GM12878 (cell line): ENCODE measurements around the gene FAM110A. TPM values are rescaled to one million over a fixed set of nuclear protein-coding genes. Genes with fewer than 3 reads are reported as not detected.
"Not testable (repeated sequence)": the region's sequence is repeated elsewhere in the genome, so short reads cannot be mapped to it uniquely, and the experiment has no call there.

Experiments
- ATAC-seq: fragments of 200-7000 bp; cut with Tn5 transposase; 3 replicates; pipeline ENCODE4 v1.9.1; 2020; ENCODE audit warnings: mild to moderate bottlenecking, moderate library complexity
- BruUV-seq: library from RNA; stranded (reverse); fragments of 400-500 nt; replicated peaks from 2 replicates; lab custom pipeline; 2021; lab: Mats Ljungman, UMichigan
- CTCF ChIA-PET: fragments of 300-600 bp; sonication (Branson Sonifier 250); formaldehyde crosslinking; extraction: SDS; loops from one replicate; lab custom pipeline; 2021; ENCODE audit warnings: inconsistent platforms; lab: Yijun Ruan, JAX
- POLR2A ChIA-PET: fragments of 350-600 bp; formaldehyde crosslinking; extraction: SDS; loops from one replicate; lab custom pipeline; 2021; ENCODE audit warnings: inconsistent platforms; lab: Charles Lee
- RAD21 ChIA-PET: fragments of 300-600 bp; sonication (Branson Sonifier 250); formaldehyde crosslinking; loops from one replicate; lab custom pipeline; 2023; ENCODE audit warnings: antibody characterized with exemption; ENCODE audit not compliant: unreplicated experiment; lab: Charles Lee
- SMC1A ChIA-PET: fragments of 300-600 bp; sonication (Branson Sonifier 250); formaldehyde crosslinking; loops from one replicate; lab custom pipeline; 2023; ENCODE audit not compliant: unreplicated experiment, uncharacterized antibody; lab: Charles Lee
- DNase-seq: peaks from one replicate; pipeline ENCODE4 v3.0.0-alpha.2; 2011; ENCODE audit warnings: low read depth, low spot score
- FAIRE-seq: peaks from 3 replicates; lab custom pipeline; 2011; peaks lifted over from hg19 to GRCh38; lab: Jason Lieb, UNC
- H2AFZ ChIP-seq: 2 replicates; pipeline ENCODE4 v1.6.0; 2011; ENCODE audit warnings: low read depth, low read length, control low read depth; ENCODE audit not compliant: control insufficient read depth
- H3K27ac ChIP-seq: 2 replicates; pipeline ENCODE4 v1.5.1; 2011; ENCODE audit warnings: control low read depth; ENCODE audit not compliant: control insufficient read depth, insufficient read depth
- H3K27me3 ChIP-seq, 2 experiments: replicated peaks in 1 of 2; 2 replicates each; pipeline versions ENCODE4 v1.6.0 to v1.6.1; 2011; ENCODE audit warnings: low read length in 1 of 2; ENCODE audit not compliant: control insufficient read depth in 2 of 2, insufficient read depth in 2 of 2
- H3K36me3 ChIP-seq, 2 experiments: 2 replicates each; pipeline ENCODE4 v1.5.1; 2011; ENCODE audit warnings: low read length in 1 of 2; ENCODE audit not compliant: control insufficient read depth in 2 of 2, insufficient read depth in 2 of 2
- H3K4me1 ChIP-seq: 2 replicates; pipeline ENCODE4 v1.6.1; 2011; ENCODE audit warnings: mild to moderate bottlenecking, low read length, moderate library complexity, mixed read lengths; ENCODE audit not compliant: control insufficient read depth, insufficient read depth
- H3K4me2 ChIP-seq: 2 replicates; pipeline ENCODE4 v1.6.0; 2011; ENCODE audit warnings: control low read depth; ENCODE audit not compliant: control insufficient read depth, insufficient read depth
- H3K4me3 ChIP-seq: fragments of 200-600 bp; sonication (generic); 2 replicates; pipeline ENCODE4 v1.5.1; 2016
- H3K79me2 ChIP-seq: 2 replicates; pipeline ENCODE4 v1.6.0; 2011; ENCODE audit warnings: low read length; ENCODE audit not compliant: control insufficient read depth, insufficient read depth
- H3K9ac ChIP-seq: 2 replicates; pipeline ENCODE4 v1.8.0; 2011; ENCODE audit warnings: low read length, control low read depth, mixed read lengths; ENCODE audit not compliant: control insufficient read depth, insufficient read depth
- H3K9me3 ChIP-seq: replicated peaks from 3 replicates; pipeline ENCODE4 v1.5.1; 2011; ENCODE audit warnings: mild to moderate bottlenecking, low read length; ENCODE audit not compliant: control insufficient read depth, insufficient read depth
- H4K20me1 ChIP-seq: 2 replicates; pipeline ENCODE4 v1.6.0; 2011; ENCODE audit not compliant: control insufficient read depth, insufficient read depth
- CBX5 ChIP-seq: sonication (generic); IDR thresholded peaks from 2 replicates; pipeline ENCODE4 v1.6.1; 2016; ENCODE audit warnings: low read depth, moderate library complexity, mild to moderate bottlenecking, inconsistent platforms
- CHD1 ChIP-seq: IDR thresholded peaks from 2 replicates; pipeline ENCODE4 v1.6.1; 2012; ENCODE audit warnings: low read depth, low read length, improper control_type of control experiment
- FOXK2 ChIP-seq: fragments of 450-650 bp; IDR thresholded peaks from 2 replicates; pipeline ENCODE4 v1.6.1; 2017; ENCODE audit warnings: mild to moderate bottlenecking, moderate library complexity
- ZNF384 ChIP-seq: IDR thresholded peaks from 2 replicates; pipeline ENCODE4 v1.6.1; 2012; ENCODE audit warnings: low read depth, mild to moderate bottlenecking, low read length, improper control_type of control experiment, borderline replicate concordance
- WGBS: methylation state at CpG from one replicate; pipeline ENCODE4 v1.1.6; 2016; ENCODE audit warnings: low lambda C conversion rate; ENCODE audit not compliant: insufficient replicate concordance, insufficient coverage; ENCODE audit errors: missing lambda C conversion rate; 5-methylcytosine and 5-hydroxymethylcytosine counted together
- in situ Hi-C: fragments of 300-500 bp; cut with MboI; formaldehyde crosslinking; loops from 9 replicates; pipeline ENCODE4 v1.14.3; 2018; ENCODE audit warnings: mixed read lengths
- intact Hi-C: fragments of 100-400 bp; cut with micrococcal nuclease; formaldehyde crosslinking; loops from one replicate; pipeline ENCODE4 v1.14.2; 2022; ENCODE audit not compliant: unreplicated experiment
- polyA plus RNA-seq, 11 experiments: library from polyadenylated mRNA; depleted of rRNA in 4 of 11; unstranded in 6 of 11; stranded (reverse) in 5 of 11; fragments of >200 nt; fragmentation: Nextera tagmentation in 4 of 11; fragmentation: Illumina TruSeq in 1 of 11; extraction: Ambion mirVana in 4 of 11; extraction: Trizol in 1 of 11; gene quantifications; 1 replicate in 1 of 11; 2 replicates in 10 of 11; pipeline versions ENCODE4 v1.2.1 to v1.2.3, GENCODE V29; 2011 to 2016; ENCODE audit warnings: inconsistent platforms in 2 of 11, missing spikeins in 2 of 11, low read depth in 1 of 11
- total RNA-seq, 4 experiments: library from RNA; depleted of rRNA in 3 of 4; stranded (reverse); fragments of >200 nt in 3 of 4; fragmentation: Illumina TruSeq in 1 of 4; extraction: Trizol in 1 of 4; gene quantifications; 2 replicates each; pipeline versions ENCODE4 v1.2.1 to v1.2.3, GENCODE V29; 2013 to 2021

Gene FAM110A
- total and polyA plus RNA-seq, 10 of the 15 experiments (the other 5 are each of a cell fraction or from before 2014, with no cell fraction given), result 1.1 to 14.8 (median 7.4) TPM

GRCh38 chr20:826695-827323, 6.7 kb upstream of the FAM110A start:
- H3K4me2 ChIP-seq, result no peak overlapping the region
- H3K27ac ChIP-seq, result no peak overlapping the region
- H3K9me3 ChIP-seq, result no peaks in the 10 kb centered on the region; the same call in 2 of the 3 replicates
- H3K9ac ChIP-seq, result no peak overlapping the region
- H3K27me3 ChIP-seq, result no peaks in the 10 kb centered on the region
- H3K79me2 ChIP-seq, result no peaks in the 10 kb centered on the region
- FAIRE-seq (no peak), DNase-seq (no peak), ATAC-seq (no peak)
- SMC1A ChIA-PET, result no interaction called here
- POLR2A ChIA-PET, result no interaction called here
- 59% methylated on average over 7 of the region's 7 CpGs for WGBS
- H4K20me1 ChIP-seq, result no peaks in the 10 kb centered on the region
- no peak overlapping the region for H3K4me3 ChIP-seq
- in situ Hi-C loops, result no loop called here
- intact Hi-C loops, result no loop called here
- no TSS peak for BruUV-seq
- RAD21 ChIA-PET, result no interaction called here
- CTCF ChIA-PET, result interaction anchor here (0.6 to 2.4 kb wide), 4 partner anchors 8 to 1421 kb away, joined by 3 to 9 read pairs (median 4); no protein-coding TSS in a partner anchor
- no peak for TF ChIP-seq ZNF384
- TF ChIP-seq CHD1, result no peak
- no peak for TF ChIP-seq CBX5
- no peak for TF ChIP-seq FOXK2
- H3K36me3 ChIP-seq, result no peaks in the 10 kb centered on the region
- no peaks in the 10 kb centered on the region; the same call in 1 of the 2 replicates for H3K4me1 ChIP-seq
- no peak overlapping the region for H2AFZ ChIP-seq

- 53% methylated on average over 7 of the region's 8 CpGs for WGBS
- ATAC-seq, H3K27me3 ChIP-seq, H3K9ac ChIP-seq, FAIRE-seq, H3K27ac ChIP-seq, H3K4me1 ChIP-seq, H3K4me3 ChIP-seq, H3K79me2 ChIP-seq, POLR2A ChIA-PET, H4K20me1 ChIP-seq, BruUV-seq, DNase-seq, RAD21 ChIA-PET, H3K36me3 ChIP-seq, H3K4me2 ChIP-seq, H3K9me3 ChIP-seq, H2AFZ ChIP-seq, in situ Hi-C loops, intact Hi-C loops: not testable (repeated sequence)
- SMC1A ChIA-PET, result interaction anchor here (1.5 kb wide), 1 partner anchor 10 kb away, joined by 3 read pairs; no protein-coding TSS in a partner anchor
- CTCF ChIA-PET, result interaction anchor here (1.1 to 2.4 kb wide), 2 partner anchors 9 to 129 kb away, joined by 4 to 9 read pairs; no protein-coding TSS in a partner anchor
Measured at GRCh38 chr20:827981-828380, 5.5 kb upstream of the FAM110A start.
